Measurements from ENCODE around the gene CD19.

The CD19 gene

DNA sequence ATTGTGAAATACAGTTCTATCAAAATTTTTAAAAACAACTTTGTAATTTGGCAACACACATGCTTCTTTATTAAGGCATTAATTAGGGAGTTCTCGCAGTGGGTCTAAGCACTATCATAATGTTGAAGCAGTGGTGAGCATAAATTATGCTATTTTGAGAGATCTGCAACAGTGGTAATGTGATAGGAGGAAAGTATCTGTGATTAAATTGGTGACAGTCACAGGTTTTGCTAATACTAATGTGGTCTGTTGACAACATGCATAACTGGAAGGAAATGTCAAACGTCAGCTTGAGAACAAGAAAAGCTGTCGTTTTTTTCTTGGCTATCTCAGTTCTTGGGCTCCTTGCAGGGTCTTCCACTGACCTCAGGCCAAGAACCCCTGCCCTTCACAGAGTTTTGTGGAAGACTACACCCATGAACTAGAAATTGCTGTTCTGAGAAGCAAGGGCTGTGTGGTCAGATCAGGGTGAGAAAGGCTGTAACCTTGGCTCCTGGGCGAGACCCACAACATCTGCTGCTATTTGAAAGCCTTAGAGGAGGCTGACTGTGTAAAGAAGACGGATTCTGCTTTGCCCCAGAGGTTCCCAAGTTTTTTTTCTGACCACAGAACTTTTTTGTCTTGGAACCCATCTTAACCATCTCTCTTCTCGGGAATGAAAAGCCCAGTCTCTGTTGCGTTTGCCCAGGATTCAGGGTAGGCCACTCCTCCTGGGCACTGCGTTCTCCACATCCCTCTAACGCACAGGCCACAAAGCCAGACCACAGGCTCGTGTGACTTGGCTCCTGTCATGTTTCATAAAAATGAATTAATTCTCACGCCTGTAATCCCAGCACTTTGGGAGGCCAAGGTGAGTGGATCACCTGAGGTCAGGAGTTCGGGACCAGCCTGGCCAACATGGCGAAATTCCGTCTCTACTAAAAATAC is 39.5 kb upstream of the CD19 start:
- no peak for DNase-seq (ENCODE audit: low spot score)
- no peak for TF ChIP-seq CTCF (IDR thresholded peaks at IDR 0.05; ENCODE audit: extremely low read depth, insufficient read depth, missing control alignments)
- in situ Hi-C loops (cut with MboI; ENCODE audit: low pct_unique_long_range_greater_than_20kb, low sequenced_read_pairs, unreplicated experiment), result no loop called here

- DNase-seq (ENCODE audit: low spot score), result no peak
- TF ChIP-seq CTCF (IDR thresholded peaks at IDR 0.05; ENCODE audit: extremely low read depth, insufficient read depth, missing control alignments), result no peak
- in situ Hi-C loops (cut with MboI; ENCODE audit: low pct_unique_long_range_greater_than_20kb, low sequenced_read_pairs, unreplicated experiment), result no loop called here
Observed at GRCh38 chr16:28893291-28893690, 38.5 kb upstream of the CD19 start.

- DNase-seq (ENCODE audit: low spot score), result no peak
- no peak for TF ChIP-seq CTCF (IDR thresholded peaks at IDR 0.05; ENCODE audit: extremely low read depth, insufficient read depth, missing control alignments)
- in situ Hi-C loops (cut with MboI; ENCODE audit: low pct_unique_long_range_greater_than_20kb, low sequenced_read_pairs, unreplicated experiment), result no loop called here
Observed at GRCh38 chr16:28895609-28896008, 36.2 kb upstream of the CD19 start.

GRCh38 chr16:28897826-28898225 is 33.9 kb upstream of the CD19 start:
- in situ Hi-C loops (cut with MboI; ENCODE audit: low pct_unique_long_range_greater_than_20kb, low sequenced_read_pairs, unreplicated experiment), result no loop called here
- no peak for TF ChIP-seq CTCF (IDR thresholded peaks at IDR 0.05; ENCODE audit: extremely low read depth, insufficient read depth, missing control alignments)
- DNase-seq (ENCODE audit: low spot score), result no peak

- TF ChIP-seq CTCF (IDR thresholded peaks at IDR 0.05; ENCODE audit: extremely low read depth, insufficient read depth, missing control alignments), result no peak
- in situ Hi-C loops (cut with MboI; ENCODE audit: low pct_unique_long_range_greater_than_20kb, low sequenced_read_pairs, unreplicated experiment), result no loop called here
- no peak for DNase-seq (ENCODE audit: low spot score)
Observed at GRCh38 chr16:28898266-28898665, 33.5 kb upstream of the CD19 start.

DNA sequence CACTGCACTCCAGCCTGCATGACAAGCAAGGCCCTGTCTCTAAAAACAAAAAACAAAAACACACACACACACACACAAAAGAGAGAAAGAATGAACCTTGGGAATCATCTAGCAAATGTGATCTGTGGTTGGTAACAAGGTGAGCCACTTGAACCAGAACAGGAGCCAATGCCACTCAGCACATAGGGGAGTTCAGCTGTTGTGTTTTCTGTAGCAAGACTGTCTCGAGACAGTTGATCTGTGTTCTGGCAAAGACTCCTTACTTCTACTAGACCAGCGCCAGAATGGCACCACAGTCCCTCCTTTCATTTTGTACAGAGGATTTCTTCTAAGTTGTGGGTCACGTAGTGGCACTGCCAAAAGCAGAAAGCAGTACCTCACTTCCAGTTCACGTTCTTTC is 32.8 kb upstream of the CD19 start:
- no peak for TF ChIP-seq CTCF (IDR thresholded peaks at IDR 0.05; ENCODE audit: extremely low read depth, insufficient read depth, missing control alignments)
- no peak for DNase-seq (ENCODE audit: low spot score)
- in situ Hi-C loops (cut with MboI; ENCODE audit: low pct_unique_long_range_greater_than_20kb, low sequenced_read_pairs, unreplicated experiment), result no loop called here

Data from GM13977 (cell line).